OCI-LY3 (cell line): ENCODE data around the gene PCNA.

Experiments
- H2AFZ ChIP-seq: fragments of 200-600, 300-600 bp; shearing (Covaris generic); 2 replicates; pipeline ENCODE4 v1.6.0; 2014; ENCODE audit warnings: antibody characterized with exemption, low read depth, low read length
- H3K27ac ChIP-seq: fragments of 200-600, 300-600 bp; sonication (generic); 2 replicates; pipeline ENCODE4 v1.5.1; 2014; ENCODE audit warnings: mild to moderate bottlenecking, low read length, moderate library complexity, mixed read lengths
- H3K27me3 ChIP-seq: fragments of 200-600, 300-600 bp; sonication (generic); 2 replicates; pipeline ENCODE4 v1.6.1; 2014; ENCODE audit warnings: low read depth, low read length, mixed read lengths
- H3K36me3 ChIP-seq: fragments of 200-600, 300-600 bp; sonication (generic); replicated peaks from 2 replicates; pipeline ENCODE3; 2014; ENCODE audit warnings: low read depth, low read length, mixed read lengths
- H3K4me1 ChIP-seq: fragments of 300-600, 200-600 bp; sonication (generic); 2 replicates; pipeline ENCODE4 v1.6.1; 2014; ENCODE audit warnings: low read length, mixed read lengths
- H3K4me2 ChIP-seq: fragments of 200-600, 300-600 bp; sonication (generic); 2 replicates; pipeline ENCODE4 v1.6.1; 2014; ENCODE audit warnings: low read length, mixed read lengths
- H3K4me3 ChIP-seq: fragments of 300-600, 200-600 bp; sonication (generic); 2 replicates; pipeline ENCODE4 v1.5.1; 2014; ENCODE audit warnings: antibody characterized with exemption, mild to moderate bottlenecking, low read length, moderate library complexity
- H3K79me2 ChIP-seq: fragments of 300-600, 200-600 bp; shearing (Covaris generic); 2 replicates; pipeline ENCODE4 v1.6.1; 2014; ENCODE audit warnings: mild to moderate bottlenecking, low read length, mixed read lengths
- H3K9ac ChIP-seq: fragments of 300-600, 200-600 bp; shearing (Covaris generic); 2 replicates; pipeline ENCODE4 v1.6.0; 2014; ENCODE audit warnings: mild to moderate bottlenecking, low read length, moderate library complexity
- H3K9me3 ChIP-seq: fragments of 200-600, 300-600 bp; shearing (Covaris generic); 2 replicates; pipeline ENCODE4 v1.6.1; 2014; ENCODE audit warnings: low read length, mixed read lengths; ENCODE audit not compliant: insufficient read depth
- H4K20me1 ChIP-seq: fragments of 200-600, 300-600 bp; sonication (generic); 2 replicates; pipeline ENCODE4 v1.6.1; 2016; ENCODE audit warnings: low read length, mixed read lengths; ENCODE audit not compliant: insufficient read depth
- EZH2phosphoT487 ChIP-seq: fragments of 200-600 bp; shearing (Covaris generic); IDR thresholded peaks from 2 replicates; pipeline ENCODE4 v1.6.1; 2018; ENCODE audit warnings: antibody characterized with exemption, mixed run types, low read depth
- TF ChIP-seq, protein P1 (sequence below): fragments of 200-600, 300-600 bp; sonication (generic); IDR thresholded peaks from 2 replicates; pipeline ENCODE4 v1.5.1; 2014; ENCODE audit warnings: antibody characterized with exemption, low read length, low read depth

PCNA gene

GRCh38 chr20:5091902-5092301 lies 27.9 kb downstream of the PCNA start:
- H3K9me3 ChIP-seq: no peaks in the 10 kb centered on the region
- no peaks in the 10 kb centered on the region for H4K20me1 ChIP-seq
- H3K36me3 ChIP-seq: peaks cover 8% of the 10 kb centered on the region
- no peak overlapping the region for H3K9ac ChIP-seq
- H3K4me1 ChIP-seq: peaks cover 21% of the 10 kb centered on the region
- H3K27me3 ChIP-seq: no peaks in the 10 kb centered on the region
- TF ChIP-seq, protein P1, sequence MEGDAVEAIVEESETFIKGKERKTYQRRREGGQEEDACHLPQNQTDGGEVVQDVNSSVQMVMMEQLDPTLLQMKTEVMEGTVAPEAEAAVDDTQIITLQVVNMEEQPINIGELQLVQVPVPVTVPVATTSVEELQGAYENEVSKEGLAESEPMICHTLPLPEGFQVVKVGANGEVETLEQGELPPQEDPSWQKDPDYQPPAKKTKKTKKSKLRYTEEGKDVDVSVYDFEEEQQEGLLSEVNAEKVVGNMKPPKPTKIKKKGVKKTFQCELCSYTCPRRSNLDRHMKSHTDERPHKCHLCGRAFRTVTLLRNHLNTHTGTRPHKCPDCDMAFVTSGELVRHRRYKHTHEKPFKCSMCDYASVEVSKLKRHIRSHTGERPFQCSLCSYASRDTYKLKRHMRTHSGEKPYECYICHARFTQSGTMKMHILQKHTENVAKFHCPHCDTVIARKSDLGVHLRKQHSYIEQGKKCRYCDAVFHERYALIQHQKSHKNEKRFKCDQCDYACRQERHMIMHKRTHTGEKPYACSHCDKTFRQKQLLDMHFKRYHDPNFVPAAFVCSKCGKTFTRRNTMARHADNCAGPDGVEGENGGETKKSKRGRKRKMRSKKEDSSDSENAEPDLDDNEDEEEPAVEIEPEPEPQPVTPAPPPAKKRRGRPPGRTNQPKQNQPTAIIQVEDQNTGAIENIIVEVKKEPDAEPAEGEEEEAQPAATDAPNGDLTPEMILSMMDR: no peak
- no peak overlapping the region for H3K27ac ChIP-seq
- H2AFZ ChIP-seq: no peak overlapping the region
- no peak overlapping the region for H3K4me2 ChIP-seq
- no peak overlapping the region for H3K4me3 ChIP-seq
- H3K79me2 ChIP-seq: no peaks in the 10 kb centered on the region

DNA sequence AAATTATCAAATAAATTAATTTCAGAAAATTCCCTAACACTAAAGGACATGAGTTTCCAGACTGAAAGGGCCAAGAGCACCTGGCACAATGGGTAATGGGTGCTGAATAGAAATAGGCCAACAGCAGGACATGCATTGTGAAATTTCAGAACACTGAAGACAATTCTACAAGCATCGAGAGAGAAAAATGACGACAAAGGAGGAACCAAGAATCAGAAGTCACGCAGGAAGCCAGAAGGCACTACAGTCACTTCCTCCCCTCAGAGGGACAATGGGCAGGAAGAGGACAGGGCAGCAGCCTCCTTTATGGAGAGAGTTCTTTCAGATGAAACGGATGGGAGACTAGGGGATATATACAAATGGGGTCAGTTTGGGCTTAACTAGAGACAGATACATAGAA lies 29.6 kb downstream of the PCNA start:
- H4K20me1 ChIP-seq: no peaks in the 10 kb centered on the region
- TF ChIP-seq EZH2phosphoT487: no peak
- TF ChIP-seq, protein P1: no peak
- H3K4me2 ChIP-seq: peak overlapping the region; percentile 58
- H3K27ac ChIP-seq: peak overlapping the region; percentile 17
- peaks cover 2% of the 10 kb centered on the region for H3K36me3 ChIP-seq
- no peak overlapping the region; the same call in 1 of the 2 replicates for H2AFZ ChIP-seq
- no peaks in the 10 kb centered on the region for H3K27me3 ChIP-seq
- peaks cover 21% of the 10 kb centered on the region for H3K4me1 ChIP-seq
- H3K9ac ChIP-seq: peak overlapping the region; percentile 1; the same call in 1 of the 2 replicates
- H3K9me3 ChIP-seq: no peaks in the 10 kb centered on the region
- no peaks in the 10 kb centered on the region for H3K79me2 ChIP-seq
- no peak overlapping the region for H3K4me3 ChIP-seq

DNA sequence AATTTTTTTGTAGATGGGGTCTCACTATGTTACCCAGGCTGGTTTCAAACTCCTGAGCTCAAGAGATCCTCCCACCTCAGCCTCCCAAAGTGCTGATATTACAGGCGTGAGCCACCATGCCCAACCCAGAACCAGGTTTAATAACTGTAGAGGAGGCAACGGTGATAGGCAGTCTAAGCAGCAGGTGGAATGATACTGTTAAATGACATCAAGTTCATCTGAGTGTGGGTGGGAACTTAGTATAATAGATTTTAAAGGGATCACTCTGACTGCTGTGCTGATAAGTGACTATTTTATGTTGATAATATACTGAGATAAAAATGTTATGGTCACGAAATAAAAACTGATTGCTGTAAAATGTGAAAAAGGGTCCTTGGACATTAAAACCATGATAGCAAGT lies 31.1 kb downstream of the PCNA start:
- no peak overlapping the region for H3K4me2 ChIP-seq
- peaks cover 21% of the 10 kb centered on the region for H3K4me1 ChIP-seq
- no peak overlapping the region for H3K4me3 ChIP-seq
- H3K27ac ChIP-seq: no peak overlapping the region
- H3K79me2 ChIP-seq: no peaks in the 10 kb centered on the region
- no peak for TF ChIP-seq EZH2phosphoT487
- TF ChIP-seq, protein P1: no peak
- no peak overlapping the region for H2AFZ ChIP-seq
- H3K27me3 ChIP-seq: no peaks in the 10 kb centered on the region
- no peaks in the 10 kb centered on the region for H3K9me3 ChIP-seq
- H4K20me1 ChIP-seq: no peaks in the 10 kb centered on the region
- peaks cover 2% of the 10 kb centered on the region for H3K36me3 ChIP-seq
- H3K9ac ChIP-seq: no peak overlapping the region

DNA sequence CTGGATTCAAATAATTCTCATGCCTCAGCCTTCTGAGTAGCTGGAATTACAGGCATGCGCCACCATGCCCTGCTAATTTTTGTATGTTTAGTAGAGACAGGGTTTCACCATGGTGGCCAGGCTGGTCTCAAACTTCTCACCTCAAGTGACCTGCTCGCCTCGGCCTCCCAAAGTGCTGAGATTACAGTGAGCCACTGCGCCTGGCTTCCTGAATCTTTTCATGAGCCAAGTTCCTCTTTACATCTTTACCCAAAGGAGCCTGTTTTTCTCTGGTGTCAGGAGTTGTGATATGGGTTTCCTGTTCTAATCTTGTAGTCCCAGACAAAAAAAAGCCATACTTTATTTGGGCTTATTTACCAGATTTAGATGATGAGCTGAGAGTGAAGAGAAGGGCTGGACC lies 34.4 kb downstream of the PCNA start:
- Histone ChIP-seq H2AFZ (no peak overlapping the region), H3K4me2 (no peak overlapping the region)

More for the DNA sequence above, 34.4 kb downstream of the PCNA start:
- Histone ChIP-seq H3K9me3 (no peaks in the 10 kb centered on the region), H3K79me2 (no peaks in the 10 kb centered on the region), H3K27me3 (no peaks in the 10 kb centered on the region), H3K4me3 (no peak overlapping the region), H3K9ac (no peak overlapping the region), H3K36me3 (no peaks in the 10 kb centered on the region), H3K4me1 (peaks cover 24% of the 10 kb centered on the region), H3K27ac (no peak overlapping the region), H4K20me1 (no peaks in the 10 kb centered on the region)
- no peak for TF ChIP-seq EZH2phosphoT487
- TF ChIP-seq, protein P1: no peak
